A549 (cell line): ENCODE data around the gene AFF3.

ENCODE experiments used
- CTCF ChIP-seq: fragments of >200 bp; sonication (Bioruptor Twin); formaldehyde crosslinking; IDR thresholded peaks from 3 replicates; pipeline ENCODE4 v1.5.1; 2016
- EP300 ChIP-seq, 2 experiments: fragments of >200 bp; sonication (Bioruptor Twin); formaldehyde crosslinking; IDR thresholded peaks; 2 replicates in 1 of 2; 3 replicates in 1 of 2; pipeline ENCODE4 v1.6.1; 2016 to 2017
- HEYL ChIP-seq: fragments of 250-450 bp; sonication (Bioruptor Pico); IDR thresholded peaks from 2 replicates; pipeline ENCODE4 v1.8.0; 2021; ENCODE audit warnings: mild to moderate bottlenecking, moderate library complexity
- JUN ChIP-seq, 2 experiments: fragments of >200 bp; sonication (Bioruptor Twin); formaldehyde crosslinking; IDR thresholded peaks; 2 replicates in 1 of 2; 3 replicates in 1 of 2; pipeline ENCODE4 v1.6.1; 2016 to 2017
- JUNB ChIP-seq: fragments of >200 bp; sonication (Bioruptor Twin); formaldehyde crosslinking; IDR thresholded peaks from 2 replicates; pipeline ENCODE4 v1.6.1; 2016
- MAX ChIP-seq: IDR thresholded peaks from 2 replicates; pipeline ENCODE4 v1.6.1; 2012
- NR3C1 ChIP-seq: fragments of >200 bp; sonication (Bioruptor Twin); formaldehyde crosslinking; IDR thresholded peaks from 3 replicates; pipeline ENCODE4 v1.6.1; 2017
- POLR2A ChIP-seq: IDR thresholded peaks from 2 replicates; pipeline ENCODE4 v1.6.1; 2012; ENCODE audit warnings: mild to moderate bottlenecking, low read length
- RAD21 ChIP-seq, 2 experiments: fragments of >200 bp in 1 of 2; sonication (Bioruptor Twin) in 1 of 2; formaldehyde crosslinking in 1 of 2; IDR thresholded peaks in 1 of 2; conservative IDR thresholded peaks in 1 of 2; 2 replicates in 1 of 2; 3 replicates in 1 of 2; pipeline ENCODE4 v1.6.1; 2012 to 2018; ENCODE audit warnings: inconsistent platforms in 1 of 2
- RARB ChIP-seq: fragments of 250-450 bp; sonication (Bioruptor Pico); IDR thresholded peaks from 2 replicates; pipeline ENCODE4 v1.8.0; 2021; ENCODE audit warnings: mild to moderate bottlenecking, moderate library complexity
- SMC3 ChIP-seq: fragments of >200 bp; sonication (Bioruptor Twin); formaldehyde crosslinking; IDR thresholded peaks from 3 replicates; pipeline ENCODE4 v1.6.1; 2018; ENCODE audit warnings: inconsistent platforms
- USF2 ChIP-seq: fragments of 450-650 bp; IDR thresholded peaks from 2 replicates; pipeline ENCODE4 v1.6.1; 2014; ENCODE audit warnings: antibody characterized with exemption

- no peak for TF ChIP-seq USF2
- TF ChIP-seq JUN (IDR thresholded peaks at IDR 0.05): no peak
- no peak for TF ChIP-seq RAD21 (conservative IDR thresholded peaks at IDR 0.05 in 1 of 2, IDR thresholded peaks at IDR 0.05 in 1 of 2)
- TF ChIP-seq SMC3: no peak
- TF ChIP-seq CTCF: no peak
- no peak for TF ChIP-seq MAX
- no peak for TF ChIP-seq HEYL (CRISPR knock-in tag)
- TF ChIP-seq NR3C1: no peak
- no peak for TF ChIP-seq RARB
- no peak for TF ChIP-seq EP300 (IDR thresholded peaks at IDR 0.05)
- no peak for TF ChIP-seq POLR2A
- no peak for TF ChIP-seq JUNB
These were observed 198.4 kb downstream of the AFF3 start for GRCh38 chr2:99944019-99944418.
